ENCODE measurements around the gene TMEM132A. TPM values are rescaled to one million over a fixed set of nuclear protein-coding genes. Genes with fewer than 3 reads are reported as not detected.
A peak's percentile ranks its signal among the peaks of the same experiment; 100 is the strongest.

The TMEM132A gene
- total RNA-seq, 1 donor from 2014 or later = 34.0 TPM

DNA sequence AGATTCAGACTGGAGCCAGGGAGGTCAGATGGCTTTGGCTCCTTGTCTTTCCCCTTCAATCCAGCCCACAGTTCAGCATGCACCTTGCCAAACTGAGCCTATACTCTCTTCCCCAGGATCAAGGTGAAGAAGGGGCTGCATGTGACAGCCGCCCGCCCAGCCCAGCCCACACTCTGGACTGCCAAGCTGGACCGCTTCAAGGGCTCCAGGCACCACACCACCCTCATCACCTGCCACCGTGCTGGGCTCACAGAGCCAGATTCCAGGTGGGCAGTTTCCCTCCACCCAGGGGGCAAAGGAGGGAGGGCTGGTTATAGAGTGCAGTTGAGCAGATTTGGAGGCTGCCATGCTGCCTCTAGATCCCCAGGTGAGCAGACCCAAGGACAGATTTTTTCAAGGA lies 6.1 kb downstream of the TMEM132A start:
- Histone ChIP-seq H3K9me3 (ENCODE audit: low read depth) (no peaks in the 10 kb centered on the region), H3K4me2 (no peak overlapping the region), H3K4me3 (no peak overlapping the region), H3K27me3 (no peaks in the 10 kb centered on the region), H3K27ac (no peak overlapping the region), H3K9ac (no peak overlapping the region), H3K79me2 (ENCODE audit: low read depth) (peaks cover 12% of the 10 kb centered on the region), H2AFZ (replicated peaks) (no peak overlapping the region), H3K36me3 (no peaks in the 10 kb centered on the region), H3K4me1 (peaks cover 14% of the 10 kb centered on the region), H4K20me1 (ENCODE audit: low read depth) (peaks cover 34% of the 10 kb centered on the region), H3F3A (ENCODE audit: low read depth) (peaks cover 4% of the 10 kb centered on the region)
- Mint-ChIP-seq H3K9me3 (no peaks in the 10 kb centered on the region), H3K27ac (no peak overlapping the region), H3K4me3 (no peak overlapping the region), H3K36me3 (peaks cover 21% of the 10 kb centered on the region), H3K4me1 (peaks cover 29% of the 10 kb centered on the region), H3K27me3 (ENCODE audit: insufficient read depth, low read depth) (peaks cover 4% of the 10 kb centered on the region)
- no peak for TF ChIP-seq EZH2 (IDR thresholded peaks at IDR 0.05)
- TF ChIP-seq, protein P1, sequence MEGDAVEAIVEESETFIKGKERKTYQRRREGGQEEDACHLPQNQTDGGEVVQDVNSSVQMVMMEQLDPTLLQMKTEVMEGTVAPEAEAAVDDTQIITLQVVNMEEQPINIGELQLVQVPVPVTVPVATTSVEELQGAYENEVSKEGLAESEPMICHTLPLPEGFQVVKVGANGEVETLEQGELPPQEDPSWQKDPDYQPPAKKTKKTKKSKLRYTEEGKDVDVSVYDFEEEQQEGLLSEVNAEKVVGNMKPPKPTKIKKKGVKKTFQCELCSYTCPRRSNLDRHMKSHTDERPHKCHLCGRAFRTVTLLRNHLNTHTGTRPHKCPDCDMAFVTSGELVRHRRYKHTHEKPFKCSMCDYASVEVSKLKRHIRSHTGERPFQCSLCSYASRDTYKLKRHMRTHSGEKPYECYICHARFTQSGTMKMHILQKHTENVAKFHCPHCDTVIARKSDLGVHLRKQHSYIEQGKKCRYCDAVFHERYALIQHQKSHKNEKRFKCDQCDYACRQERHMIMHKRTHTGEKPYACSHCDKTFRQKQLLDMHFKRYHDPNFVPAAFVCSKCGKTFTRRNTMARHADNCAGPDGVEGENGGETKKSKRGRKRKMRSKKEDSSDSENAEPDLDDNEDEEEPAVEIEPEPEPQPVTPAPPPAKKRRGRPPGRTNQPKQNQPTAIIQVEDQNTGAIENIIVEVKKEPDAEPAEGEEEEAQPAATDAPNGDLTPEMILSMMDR (IDR thresholded peaks at IDR 0.05) = no peak
- no peak for TF ChIP-seq EZH2phosphoT487 (IDR thresholded peaks at IDR 0.05)
- DNase-seq (ENCODE audit: low spot score) = no peak

DNA sequence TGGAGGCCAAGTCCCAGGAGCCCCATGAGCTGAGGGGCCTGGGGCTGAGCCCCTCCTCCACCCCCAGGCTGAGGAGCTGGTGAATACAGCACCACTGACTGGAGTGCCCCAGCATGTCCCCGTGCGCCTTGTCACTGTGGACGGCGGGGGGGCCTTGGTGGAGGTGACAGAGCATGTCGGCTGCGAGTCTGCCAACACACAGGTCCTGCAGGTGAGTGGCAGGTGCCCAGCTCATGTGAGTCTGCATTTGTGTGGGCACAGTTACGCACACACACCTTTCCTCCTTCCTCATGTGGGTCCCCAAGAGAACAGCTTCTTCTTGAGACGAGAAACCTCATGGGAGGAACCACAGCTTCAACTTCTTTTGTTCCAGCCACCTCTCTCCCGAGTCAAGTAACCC lies 7.7 kb downstream of the TMEM132A start:
- no peak overlapping the region for H3K4me3 ChIP-seq
- TF ChIP-seq EZH2 (IDR thresholded peaks at IDR 0.05) = no peak
- no peak for TF ChIP-seq EZH2phosphoT487 (IDR thresholded peaks at IDR 0.05)
- TF ChIP-seq, protein P1 (IDR thresholded peaks at IDR 0.05) = no peak

DNA sequence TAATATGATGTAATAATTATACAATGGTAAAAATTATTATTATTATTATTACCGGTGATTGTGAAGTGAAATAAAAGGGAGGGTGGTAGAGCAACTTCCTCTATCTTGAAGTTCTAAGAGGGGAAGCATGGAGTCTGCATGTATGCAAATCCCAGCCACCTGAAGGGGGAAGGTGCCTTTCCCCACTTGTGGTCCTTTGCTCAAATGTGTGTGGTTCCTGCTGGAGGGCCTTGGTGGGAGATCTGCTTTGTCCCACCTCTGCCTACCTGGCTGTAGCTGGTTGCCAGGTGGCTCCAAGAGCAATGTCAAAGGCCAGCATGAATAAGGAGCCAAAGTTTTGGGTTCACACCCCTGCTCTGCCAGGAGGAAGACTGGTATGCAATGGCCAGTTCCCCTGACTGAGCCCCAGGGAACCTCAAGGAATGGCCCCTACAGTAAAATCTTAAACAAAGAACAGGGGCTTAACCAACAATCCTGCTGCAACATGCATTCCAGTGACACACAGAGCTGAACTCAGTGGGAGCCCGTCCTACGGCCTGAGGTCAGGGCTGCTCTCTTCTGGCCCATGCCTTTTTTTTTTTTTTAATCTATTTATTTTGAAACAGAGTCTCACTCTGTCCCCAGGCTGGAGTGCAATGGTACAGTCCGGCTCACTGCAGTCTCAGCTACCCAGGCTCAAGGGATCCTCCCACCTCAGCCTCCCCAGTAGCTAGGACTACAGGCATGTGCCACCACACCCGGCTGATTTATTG lies 8.5 kb downstream of the TMEM132A start:
- no peaks in the 10 kb centered on the region for H3K36me3 ChIP-seq

More for the DNA sequence above, 7.7 kb downstream of the TMEM132A start:
- Histone ChIP-seq H3K9me3 (ENCODE audit: low read depth) (no peaks in the 10 kb centered on the region), H3K27me3 (no peaks in the 10 kb centered on the region), H3K36me3 (no peaks in the 10 kb centered on the region), H3K9ac (no peak overlapping the region), H3K79me2 (ENCODE audit: low read depth) (no peaks in the 10 kb centered on the region), H3K4me1 (peaks cover 8% of the 10 kb centered on the region), H4K20me1 (ENCODE audit: low read depth) (peaks cover 20% of the 10 kb centered on the region), H3K27ac (no peak overlapping the region), H3K4me2 (no peak overlapping the region), H2AFZ (replicated peaks) (no peak overlapping the region), H3F3A (ENCODE audit: low read depth) (peaks cover 4% of the 10 kb centered on the region)
- Mint-ChIP-seq H3K4me1 (peaks cover 16% of the 10 kb centered on the region), H3K27ac (no peak overlapping the region), H3K36me3 (peaks cover 20% of the 10 kb centered on the region), H3K4me3 (no peak overlapping the region), H3K9me3 (no peaks in the 10 kb centered on the region), H3K27me3 (ENCODE audit: insufficient read depth, low read depth) (peaks cover 3% of the 10 kb centered on the region)
- DNase-seq (ENCODE audit: low spot score) = no peak

More for the DNA sequence above, 8.5 kb downstream of the TMEM132A start:
- H3K27me3 Mint-ChIP-seq (ENCODE audit: insufficient read depth, low read depth) = peaks cover 5% of the 10 kb centered on the region
- Histone ChIP-seq H3K9ac (no peak overlapping the region), H4K20me1 (ENCODE audit: low read depth) (peaks cover 15% of the 10 kb centered on the region), H3K9me3 (ENCODE audit: low read depth) (no peaks in the 10 kb centered on the region), H3K4me1 (peaks cover 8% of the 10 kb centered on the region), H3K27me3 (no peaks in the 10 kb centered on the region), H3K4me2 (peak overlapping the region; percentile 47), H3K27ac (no peak overlapping the region), H2AFZ (replicated peaks) (no peak overlapping the region), H3K79me2 (ENCODE audit: low read depth) (no peaks in the 10 kb centered on the region), H3F3A (ENCODE audit: low read depth) (peaks cover 4% of the 10 kb centered on the region), H3K4me3 (no peak overlapping the region)
- H3K4me1 Mint-ChIP-seq = peaks cover 14% of the 10 kb centered on the region
- no peaks in the 10 kb centered on the region for H3K9me3 Mint-ChIP-seq
- H3K27ac Mint-ChIP-seq = no peak overlapping the region
- no peak overlapping the region for H3K4me3 Mint-ChIP-seq
- TF ChIP-seq EZH2phosphoT487 (IDR thresholded peaks at IDR 0.05) = no peak
- no peak for TF ChIP-seq EZH2 (IDR thresholded peaks at IDR 0.05)
- TF ChIP-seq, protein P1 (IDR thresholded peaks at IDR 0.05) = no peak
- H3K36me3 Mint-ChIP-seq = peaks cover 22% of the 10 kb centered on the region
- peak; percentile 79 for DNase-seq (ENCODE audit: low spot score)
